GM12878 (cell line): ENCODE data around the gene DCAF17. TPM values are rescaled to one million over a fixed set of nuclear protein-coding genes. Genes with fewer than 3 reads are reported as not detected.

Experiments
- ATAC-seq: fragments of 200-7000 bp; cut with Tn5 transposase; 3 replicates; pipeline ENCODE4 v1.9.1; 2020; ENCODE audit warnings: mild to moderate bottlenecking, moderate library complexity
- BruUV-seq: library from RNA; stranded (reverse); fragments of 400-500 nt; replicated peaks from 2 replicates; lab custom pipeline; 2021; lab: Mats Ljungman, UMichigan
- CTCF ChIA-PET: fragments of 300-600 bp; sonication (Branson Sonifier 250); formaldehyde crosslinking; extraction: SDS; loops from one replicate; lab custom pipeline; 2021; ENCODE audit warnings: inconsistent platforms; lab: Yijun Ruan, JAX
- POLR2A ChIA-PET: fragments of 350-600 bp; formaldehyde crosslinking; extraction: SDS; loops from one replicate; lab custom pipeline; 2021; ENCODE audit warnings: inconsistent platforms; lab: Charles Lee
- RAD21 ChIA-PET: fragments of 300-600 bp; sonication (Branson Sonifier 250); formaldehyde crosslinking; loops from one replicate; lab custom pipeline; 2023; ENCODE audit warnings: antibody characterized with exemption; ENCODE audit not compliant: unreplicated experiment; lab: Charles Lee
- SMC1A ChIA-PET: fragments of 300-600 bp; sonication (Branson Sonifier 250); formaldehyde crosslinking; loops from one replicate; lab custom pipeline; 2023; ENCODE audit not compliant: unreplicated experiment, uncharacterized antibody; lab: Charles Lee
- DNase-seq: peaks from one replicate; pipeline ENCODE4 v3.0.0-alpha.2; 2011; ENCODE audit warnings: low read depth, low spot score
- FAIRE-seq: peaks from 3 replicates; lab custom pipeline; 2011; peaks lifted over from hg19 to GRCh38; lab: Jason Lieb, UNC
- H2AFZ ChIP-seq: 2 replicates; pipeline ENCODE4 v1.6.0; 2011; ENCODE audit warnings: low read depth, low read length, control low read depth; ENCODE audit not compliant: control insufficient read depth
- H3K27ac ChIP-seq: 2 replicates; pipeline ENCODE4 v1.5.1; 2011; ENCODE audit warnings: control low read depth; ENCODE audit not compliant: control insufficient read depth, insufficient read depth
- H3K27me3 ChIP-seq, 2 experiments: replicated peaks in 1 of 2; 2 replicates each; pipeline versions ENCODE4 v1.6.0 to v1.6.1; 2011; ENCODE audit warnings: low read length in 1 of 2; ENCODE audit not compliant: control insufficient read depth in 2 of 2, insufficient read depth in 2 of 2
- H3K36me3 ChIP-seq, 2 experiments: 2 replicates each; pipeline ENCODE4 v1.5.1; 2011; ENCODE audit warnings: low read length in 1 of 2; ENCODE audit not compliant: control insufficient read depth in 2 of 2, insufficient read depth in 2 of 2
- H3K4me1 ChIP-seq: 2 replicates; pipeline ENCODE4 v1.6.1; 2011; ENCODE audit warnings: mild to moderate bottlenecking, low read length, moderate library complexity, mixed read lengths; ENCODE audit not compliant: control insufficient read depth, insufficient read depth
- H3K4me2 ChIP-seq: 2 replicates; pipeline ENCODE4 v1.6.0; 2011; ENCODE audit warnings: control low read depth; ENCODE audit not compliant: control insufficient read depth, insufficient read depth
- H3K4me3 ChIP-seq: fragments of 200-600 bp; sonication (generic); 2 replicates; pipeline ENCODE4 v1.5.1; 2016
- H3K79me2 ChIP-seq: 2 replicates; pipeline ENCODE4 v1.6.0; 2011; ENCODE audit warnings: low read length; ENCODE audit not compliant: control insufficient read depth, insufficient read depth
- H3K9ac ChIP-seq: 2 replicates; pipeline ENCODE4 v1.8.0; 2011; ENCODE audit warnings: low read length, control low read depth, mixed read lengths; ENCODE audit not compliant: control insufficient read depth, insufficient read depth
- H3K9me3 ChIP-seq: replicated peaks from 3 replicates; pipeline ENCODE4 v1.5.1; 2011; ENCODE audit warnings: mild to moderate bottlenecking, low read length; ENCODE audit not compliant: control insufficient read depth, insufficient read depth
- H4K20me1 ChIP-seq: 2 replicates; pipeline ENCODE4 v1.6.0; 2011; ENCODE audit not compliant: control insufficient read depth, insufficient read depth
- BCL3 ChIP-seq: IDR thresholded peaks from 2 replicates; pipeline ENCODE4 v1.6.1; 2011; ENCODE audit warnings: borderline replicate concordance, low read depth, mild to moderate bottlenecking, moderate library complexity, low read length; ENCODE audit not compliant: insufficient read depth, poor library complexity, severe bottlenecking
- CBX5 ChIP-seq: sonication (generic); IDR thresholded peaks from 2 replicates; pipeline ENCODE4 v1.6.1; 2016; ENCODE audit warnings: low read depth, moderate library complexity, mild to moderate bottlenecking, inconsistent platforms
- CEBPZ ChIP-seq: fragments of 150-350 bp; IDR thresholded peaks from 2 replicates; pipeline ENCODE4 v1.6.1; 2016; ENCODE audit warnings: low read depth, low read length
- NFYB ChIP-seq: IDR thresholded peaks from 2 replicates; pipeline ENCODE4 v1.6.1; 2011; ENCODE audit warnings: low read depth, mild to moderate bottlenecking, low read length, improper control_type of control experiment, moderate library complexity; ENCODE audit not compliant: insufficient read depth
- RUNX3 ChIP-seq: IDR thresholded peaks from 2 replicates; pipeline ENCODE4 v1.6.1; 2012; ENCODE audit warnings: low read length, inconsistent platforms
- SP1 ChIP-seq: IDR thresholded peaks from one replicate; pipeline ENCODE4 v1.6.1; 2011; ENCODE audit warnings: low read depth, low read length
- SPI1 ChIP-seq: IDR thresholded peaks from 2 replicates; pipeline ENCODE4 v1.6.1; 2011; ENCODE audit warnings: low read depth, mild to moderate bottlenecking, low read length, moderate library complexity, borderline replicate concordance; ENCODE audit not compliant: insufficient read depth
- STAT3 ChIP-seq: IDR thresholded peaks from 2 replicates; pipeline ENCODE4 v1.6.1; 2011; ENCODE audit warnings: low read depth, low read length, improper control_type of control experiment
- TCF7 ChIP-seq: IDR thresholded peaks from 2 replicates; pipeline ENCODE4 v1.6.1; 2014; ENCODE audit warnings: antibody characterized with exemption, borderline replicate concordance
- WGBS: methylation state at CpG from one replicate; pipeline ENCODE4 v1.1.6; 2016; ENCODE audit warnings: low lambda C conversion rate; ENCODE audit not compliant: insufficient replicate concordance, insufficient coverage; ENCODE audit errors: missing lambda C conversion rate; 5-methylcytosine and 5-hydroxymethylcytosine counted together
- in situ Hi-C: fragments of 300-500 bp; cut with MboI; formaldehyde crosslinking; loops from 9 replicates; pipeline ENCODE4 v1.14.3; 2018; ENCODE audit warnings: mixed read lengths
- intact Hi-C: fragments of 100-400 bp; cut with micrococcal nuclease; formaldehyde crosslinking; loops from one replicate; pipeline ENCODE4 v1.14.2; 2022; ENCODE audit not compliant: unreplicated experiment
- polyA plus RNA-seq, 11 experiments: library from polyadenylated mRNA; depleted of rRNA in 4 of 11; unstranded in 6 of 11; stranded (reverse) in 5 of 11; fragments of >200 nt; fragmentation: Nextera tagmentation in 4 of 11; fragmentation: Illumina TruSeq in 1 of 11; extraction: Ambion mirVana in 4 of 11; extraction: Trizol in 1 of 11; gene quantifications; 1 replicate in 1 of 11; 2 replicates in 10 of 11; pipeline versions ENCODE4 v1.2.1 to v1.2.3, GENCODE V29; 2011 to 2016; ENCODE audit warnings: inconsistent platforms in 2 of 11, missing spikeins in 2 of 11, low read depth in 1 of 11
- total RNA-seq, 4 experiments: library from RNA; depleted of rRNA in 3 of 4; stranded (reverse); fragments of >200 nt in 3 of 4; fragmentation: Illumina TruSeq in 1 of 4; extraction: Trizol in 1 of 4; gene quantifications; 2 replicates each; pipeline versions ENCODE4 v1.2.1 to v1.2.3, GENCODE V29; 2013 to 2021
- TF ChIP-seq, protein P1 (sequence below): fragments of 450-650 bp; IDR thresholded peaks from 2 replicates; pipeline ENCODE4 v1.6.1; 2017; ENCODE audit warnings: antibody characterized with exemption, mild to moderate bottlenecking, moderate library complexity

DCAF17 gene
- total and polyA plus RNA-seq, 10 of the 15 experiments (the other 5 are each of a cell fraction or from before 2014, with no cell fraction given): 5.2 to 32.9 (median 23.4) TPM

GRCh38 chr2:171469176-171469575 is 35.1 kb downstream of the DCAF17 start:
- ATAC-seq (no peak), DNase-seq (no peak), FAIRE-seq (no peak)
- Histone ChIP-seq H3K9me3 (no peaks in the 10 kb centered on the region), H3K4me1 (no peaks in the 10 kb centered on the region), H3K4me3 (no peak overlapping the region), H3K27ac (no peak overlapping the region), H4K20me1 (no peaks in the 10 kb centered on the region), H3K27me3 (no peaks in the 10 kb centered on the region), H2AFZ (no peak overlapping the region), H3K4me2 (no peak overlapping the region), H3K79me2 (no peaks in the 10 kb centered on the region), H3K36me3 (peaks cover 2 to 13% of the 10 kb centered on the region in 2 experiments; a peak in 3 of 4 replicates), H3K9ac (no peak overlapping the region)
- CTCF ChIA-PET: interaction anchor here (0.6 kb wide), 1 partner anchor 500 kb away, joined by 3 read pairs; no protein-coding TSS in a partner anchor
- RAD21 ChIA-PET: no interaction called here
- 97% methylated on average over 4 of the region's 4 CpGs for WGBS
- intact Hi-C loops (no loop called here), in situ Hi-C loops (no loop called here)
- TF ChIP-seq CBX5 (no peak), NFYB (no peak), TCF7 (no peak), BCL3 (no peak), SPI1 (no peak), SP1 (no peak), RUNX3 (no peak), STAT3 (no peak), CEBPZ (no peak)
- TF ChIP-seq, protein P1, sequence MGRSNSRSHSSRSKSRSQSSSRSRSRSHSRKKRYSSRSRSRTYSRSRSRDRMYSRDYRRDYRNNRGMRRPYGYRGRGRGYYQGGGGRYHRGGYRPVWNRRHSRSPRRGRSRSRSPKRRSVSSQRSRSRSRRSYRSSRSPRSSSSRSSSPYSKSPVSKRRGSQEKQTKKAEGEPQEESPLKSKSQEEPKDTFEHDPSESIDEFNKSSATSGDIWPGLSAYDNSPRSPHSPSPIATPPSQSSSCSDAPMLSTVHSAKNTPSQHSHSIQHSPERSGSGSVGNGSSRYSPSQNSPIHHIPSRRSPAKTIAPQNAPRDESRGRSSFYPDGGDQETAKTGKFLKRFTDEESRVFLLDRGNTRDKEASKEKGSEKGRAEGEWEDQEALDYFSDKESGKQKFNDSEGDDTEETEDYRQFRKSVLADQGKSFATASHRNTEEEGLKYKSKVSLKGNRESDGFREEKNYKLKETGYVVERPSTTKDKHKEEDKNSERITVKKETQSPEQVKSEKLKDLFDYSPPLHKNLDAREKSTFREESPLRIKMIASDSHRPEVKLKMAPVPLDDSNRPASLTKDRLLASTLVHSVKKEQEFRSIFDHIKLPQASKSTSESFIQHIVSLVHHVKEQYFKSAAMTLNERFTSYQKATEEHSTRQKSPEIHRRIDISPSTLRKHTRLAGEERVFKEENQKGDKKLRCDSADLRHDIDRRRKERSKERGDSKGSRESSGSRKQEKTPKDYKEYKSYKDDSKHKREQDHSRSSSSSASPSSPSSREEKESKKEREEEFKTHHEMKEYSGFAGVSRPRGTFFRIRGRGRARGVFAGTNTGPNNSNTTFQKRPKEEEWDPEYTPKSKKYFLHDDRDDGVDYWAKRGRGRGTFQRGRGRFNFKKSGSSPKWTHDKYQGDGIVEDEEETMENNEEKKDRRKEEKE: no peak
- POLR2A ChIA-PET: no interaction called here
- no TSS peak for BruUV-seq
- SMC1A ChIA-PET: no interaction called here
